Measurements from ENCODE around the gene RAB37. TPM values are rescaled to one million over a fixed set of nuclear protein-coding genes. Genes with fewer than 3 reads are reported as not detected.

RAB37 gene
- polyA plus RNA-seq, 1 of the 3 experiments (the other 2 are of a cell fraction): 0.25 TPM

GRCh38 chr17:74730491-74731346 lies 6.3 kb upstream of the RAB37 start:
- H3K79me2 ChIP-seq (ENCODE audit: insufficient read depth): no peaks in the 10 kb centered on the region
- H3K9me2 ChIP-seq: no peaks in the 10 kb centered on the region
- H3K36me3 ChIP-seq (replicated peaks in 1 of 2; ENCODE audit: control insufficient read depth in 1 of 2, insufficient read depth in 2 of 2, low read length in 1 of 2): no peaks in the 10 kb centered on the region
- WGBS (ENCODE audit: low lambda C conversion rate): 31% methylated on average over 15 of the region's 16 CpGs
- CTCF ChIA-PET: interaction anchor here (0.7 to 2.4 kb wide), 2 partner anchors 74 to 164 kb away, joined by 4 to 10 read pairs; no protein-coding TSS in a partner anchor
- DNase-seq: no peak
- H2AFZ ChIP-seq (ENCODE audit: low read depth): no peak overlapping the region
- H3K27me3 ChIP-seq (ENCODE audit: insufficient read depth): peaks cover 18% of the 10 kb centered on the region
- POLR2A ChIA-PET: no interaction called here
- TF ChIP-seq TAF1 (IDR thresholded peaks at IDR 0.05; ENCODE audit: borderline replicate concordance, low read depth, low read length): no peak
- TF ChIP-seq REST (IDR thresholded peaks at IDR 0.05; ENCODE audit: low read depth, low read length): no peak
- no peak for TF ChIP-seq POLR2AphosphoS5 (IDR thresholded peaks at IDR 0.05; ENCODE audit: low read depth, low read length)
- no peak for TF ChIP-seq USF1 (IDR thresholded peaks at IDR 0.05; ENCODE audit: borderline replicate concordance, low read depth)
- no peak for TF ChIP-seq RCOR1 (IDR thresholded peaks at IDR 0.05; ENCODE audit: low read length)
- TF ChIP-seq CHD2 (IDR thresholded peaks at IDR 0.05; ENCODE audit: low read length, partially characterized antibody): no peak
- TF ChIP-seq EZH2phosphoT487 (IDR thresholded peaks at IDR 0.05; ENCODE audit: borderline replicate concordance, low read depth): no peak
- no peak for TF ChIP-seq USF2 (IDR thresholded peaks at IDR 0.05; ENCODE audit: borderline replicate concordance, low read depth, low read length)
- H3K9me3 ChIP-seq: no peaks in the 10 kb centered on the region
- no peak overlapping the region for H3K9ac ChIP-seq
- H4K20me1 ChIP-seq (ENCODE audit: insufficient read depth): no peaks in the 10 kb centered on the region
- H3F3A ChIP-seq (replicated peaks; ENCODE audit: insufficient read depth): peaks cover 12% of the 10 kb centered on the region
- no peak overlapping the region for H3K4me2 ChIP-seq
- H3K4me3 ChIP-seq (ENCODE audit: low read depth in 2 of 2, low read length in 1 of 2): no peak overlapping the region
- H3K4me1 ChIP-seq (ENCODE audit: control insufficient read depth in 1 of 2, insufficient read depth in 2 of 2, low read depth in 1 of 2, low read length in 1 of 2): no peaks in the 10 kb centered on the region
- no peak overlapping the region for H3K27ac ChIP-seq (ENCODE audit: low read depth in 2 of 2, low read length in 1 of 2)

GRCh38 chr17:74731347-74731605 lies 5.8 kb upstream of the RAB37 start:
- Histone ChIP-seq H3K9ac (no peak overlapping the region), H3K4me3 (ENCODE audit: low read depth in 2 of 2, low read length in 1 of 2) (no peak overlapping the region), H2AFZ (ENCODE audit: low read depth) (no peak overlapping the region), H3K27me3 (ENCODE audit: insufficient read depth) (peaks cover 24% of the 10 kb centered on the region), H3K79me2 (ENCODE audit: insufficient read depth) (no peaks in the 10 kb centered on the region), H4K20me1 (ENCODE audit: insufficient read depth) (no peaks in the 10 kb centered on the region), H3F3A (replicated peaks; ENCODE audit: insufficient read depth) (peaks cover 14% of the 10 kb centered on the region), H3K4me2 (no peak overlapping the region), H3K9me3 (no peaks in the 10 kb centered on the region), H3K9me2 (no peaks in the 10 kb centered on the region), H3K27ac (ENCODE audit: low read depth in 2 of 2, low read length in 1 of 2) (no peak overlapping the region), H3K4me1 (ENCODE audit: control insufficient read depth in 1 of 2, insufficient read depth in 2 of 2, low read depth in 1 of 2, low read length in 1 of 2) (no peaks in the 10 kb centered on the region), H3K36me3 (replicated peaks in 1 of 2; ENCODE audit: control insufficient read depth in 1 of 2, insufficient read depth in 2 of 2, low read length in 1 of 2) (no peaks in the 10 kb centered on the region)
- TF ChIP-seq POLR2AphosphoS5 (IDR thresholded peaks at IDR 0.05; ENCODE audit: low read depth, low read length): no peak
- no peak for TF ChIP-seq SIN3A (IDR thresholded peaks at IDR 0.05; ENCODE audit: borderline replicate concordance, low read depth, low read length)
- TF ChIP-seq PBX3 (IDR thresholded peaks at IDR 0.05): no peak
- TF ChIP-seq REST (IDR thresholded peaks at IDR 0.05; ENCODE audit: low read depth, low read length): no peak
- no peak for TF ChIP-seq GABPA (IDR thresholded peaks at IDR 0.05; ENCODE audit: low read depth)
- no peak for TF ChIP-seq NFIC (IDR thresholded peaks at IDR 0.05; ENCODE audit: borderline replicate concordance)
- no peak for TF ChIP-seq EP300 (IDR thresholded peaks at IDR 0.05; ENCODE audit: borderline replicate concordance in 1 of 2, low read depth in 1 of 2, low read length in 1 of 2)
- TF ChIP-seq USF1 (IDR thresholded peaks at IDR 0.05; ENCODE audit: borderline replicate concordance, low read depth): no peak
- POLR2A ChIA-PET: no interaction called here
- DNase-seq: no peak
- WGBS (ENCODE audit: low lambda C conversion rate): 18% methylated on average over 4 of the region's 4 CpGs
- CTCF ChIA-PET: interaction anchor here (0.7 to 1.3 kb wide), 2 partner anchors 165 kb away, joined by 4 read pairs; no protein-coding TSS in a partner anchor

All from SK-N-SH (cell line).